VCaP (cell line): ENCODE measurements around the gene MRPS24.
"Not testable (repeated sequence)": the region's sequence is repeated elsewhere in the genome, so short reads cannot be mapped to it uniquely, and the experiment has no call there.

ENCODE experiments used
- H3K27ac ChIP-seq: fragments of 450-650 bp; 2 replicates; pipeline ENCODE4 v1.5.1; 2017
- CTCF ChIP-seq: fragments of 450-650 bp; conservative IDR thresholded peaks from 2 replicates; pipeline ENCODE4 v1.5.1; 2017; ENCODE audit warnings: mild to moderate bottlenecking, moderate library complexity

Gene MRPS24

GRCh38 chr7:43904533-43905208 lies 35.4 kb upstream of the MRPS24 start:
- no peak for TF ChIP-seq CTCF
- H3K27ac ChIP-seq = peak overlapping the region; percentile 96; the same call in 1 of the 2 replicates

GRCh38 chr7:43902542-43903054 lies 33.3 kb upstream of the MRPS24 start:
- TF ChIP-seq CTCF = no peak
- H3K27ac ChIP-seq = no peak overlapping the region

GRCh38 chr7:43898571-43898970 lies 29.3 kb upstream of the MRPS24 start:
- H3K27ac ChIP-seq = not testable (repeated sequence)

GRCh38 chr7:43895847-43896415 lies 26.6 kb upstream of the MRPS24 start:
- TF ChIP-seq CTCF = no peak

GRCh38 chr7:43891069-43891955 lies 22.0 kb upstream of the MRPS24 start:
- H3K27ac ChIP-seq = peak overlapping the region; percentile 83
- TF ChIP-seq CTCF = no peak

More at GRCh38 chr7:43895847-43896415, 26.6 kb upstream of the MRPS24 start:
- no peak overlapping the region for H3K27ac ChIP-seq

GRCh38 chr7:43890468-43890867 lies 21.2 kb upstream of the MRPS24 start:
- TF ChIP-seq CTCF = no peak
- H3K27ac ChIP-seq = peak overlapping the region; percentile 83

GRCh38 chr7:43888993-43889945 lies 20.0 kb upstream of the MRPS24 start:
- TF ChIP-seq CTCF = no peak
- no peak overlapping the region for H3K27ac ChIP-seq
